Endothelial cell of umbilical vein (primary cell): ENCODE results near the gene ANK2. TPM values are rescaled to one million over a fixed set of nuclear protein-coding genes. Genes with fewer than 3 reads are reported as not detected.

Experiments
- BruUV-seq: library from RNA; stranded (reverse); fragments of 400-500 nt; replicated peaks from 2 replicates; lab custom pipeline; 2021; lab: Mats Ljungman, UMichigan
- CTCF ChIA-PET: fragments of 300-600, 350-600 bp; sonication (Branson Sonifier 250); formaldehyde crosslinking; loops from one replicate; lab custom pipeline; 2021; ENCODE audit warnings: antibody characterized with exemption, inconsistent platforms; lab: Charles Lee
- POLR2A ChIA-PET: fragments of 300-600, 350-600 bp; sonication (Branson Sonifier 250); formaldehyde crosslinking; loops from one replicate; lab custom pipeline; 2021; ENCODE audit warnings: antibody characterized with exemption, inconsistent platforms; lab: Charles Lee
- DNase-seq: peaks from one replicate; pipeline ENCODE4 v3.0.0-alpha.2; 2011; ENCODE audit warnings: low read depth, low spot score
- FAIRE-seq: peaks from 2 replicates; lab custom pipeline; 2011; peaks lifted over from hg19 to GRCh38; lab: Jason Lieb, UNC
- H2AFZ ChIP-seq: 2 replicates; pipeline ENCODE4 v1.6.0; 2012; ENCODE audit warnings: low read depth, low read length, control low read depth, inconsistent platforms
- H3K27ac ChIP-seq: 2 replicates; pipeline ENCODE4 v1.5.1; 2011; ENCODE audit warnings: low read depth, mild to moderate bottlenecking, control low read depth, low read length, moderate library complexity; ENCODE audit not compliant: insufficient read depth
- H3K27me3 ChIP-seq, 2 experiments: 2 replicates each; pipeline versions ENCODE4 v1.6.0 to v1.6.1; 2011; ENCODE audit warnings: low read length in 2 of 2, mixed read lengths in 1 of 2; ENCODE audit not compliant: control insufficient read depth in 2 of 2, insufficient read depth in 2 of 2
- H3K36me3 ChIP-seq, 2 experiments: 2 replicates in 1 of 2; 3 replicates in 1 of 2; pipeline ENCODE4 v1.5.1; 2011; ENCODE audit warnings: low read length in 2 of 2, mild to moderate bottlenecking in 1 of 2, moderate library complexity in 1 of 2; ENCODE audit not compliant: control insufficient read depth in 2 of 2, insufficient read depth in 2 of 2; ENCODE audit errors: extremely low read depth in 1 of 2
- H3K4me1 ChIP-seq: 3 replicates; pipeline ENCODE4 v1.5.1; 2011; ENCODE audit warnings: mild to moderate bottlenecking, low read length; ENCODE audit not compliant: control insufficient read depth, insufficient read depth; ENCODE audit errors: extremely low read depth
- H3K4me2 ChIP-seq: 2 replicates; pipeline ENCODE4 v1.6.1; 2011; ENCODE audit warnings: low read length, control low read depth, mixed read lengths; ENCODE audit not compliant: insufficient read depth
- H3K4me3 ChIP-seq, 3 experiments: fragments of 200-600 bp in 1 of 3; sonication (generic), shearing (Covaris generic) in 1 of 3; replicated peaks in 1 of 3; 2 replicates each; pipeline ENCODE4 v1.5.1; 2011 to 2016; ENCODE audit warnings: control low read depth in 3 of 3, low read length in 3 of 3, mild to moderate bottlenecking in 2 of 3, inconsistent platforms in 1 of 3, low read depth in 1 of 3, moderate library complexity in 1 of 3; ENCODE audit not compliant: insufficient read depth in 1 of 3
- H3K79me2 ChIP-seq: 2 replicates; pipeline ENCODE4 v1.6.0; 2012; ENCODE audit warnings: low read length, inconsistent platforms; ENCODE audit not compliant: control insufficient read depth, insufficient read depth
- H3K9ac ChIP-seq: replicated peaks from 2 replicates; pipeline ENCODE3; 2011; ENCODE audit warnings: low read length, control low read depth; ENCODE audit not compliant: insufficient read depth; ENCODE audit errors: extremely low read depth
- H3K9me1 ChIP-seq: replicated peaks from 3 replicates; pipeline ENCODE4 v1.6.0; 2011; ENCODE audit warnings: mild to moderate bottlenecking, low read length; ENCODE audit not compliant: control insufficient read depth, insufficient read depth; ENCODE audit errors: extremely low read depth
- H3K9me3 ChIP-seq: replicated peaks from 2 replicates; pipeline ENCODE4 v1.5.1; 2012; ENCODE audit warnings: low read length, inconsistent platforms; ENCODE audit not compliant: control insufficient read depth, insufficient read depth
- H4K20me1 ChIP-seq: replicated peaks from 2 replicates; pipeline ENCODE3; 2011; ENCODE audit warnings: mild to moderate bottlenecking, low read length; ENCODE audit not compliant: control insufficient read depth, insufficient read depth; ENCODE audit errors: extremely low read depth
- CTCF ChIP-seq, 2 donors: IDR thresholded peaks; 1 replicate in 1 of 2; 2 replicates in 1 of 2; pipeline ENCODE4 v1.5.1; 2011; ENCODE audit warnings: low read length in 2 of 2, mild to moderate bottlenecking in 2 of 2, moderate library complexity in 2 of 2, control low read depth in 1 of 2, inconsistent platforms in 1 of 2, low read depth in 1 of 2; ENCODE audit not compliant: insufficient read depth in 1 of 2; ENCODE audit errors: extremely low read depth in 1 of 2
- EZH2 ChIP-seq: IDR thresholded peaks from 2 replicates; pipeline ENCODE4 v1.6.1; 2012; ENCODE audit warnings: borderline replicate concordance, low read depth, mild to moderate bottlenecking, moderate library complexity, low read length, inconsistent platforms; ENCODE audit not compliant: severe bottlenecking
- FOS ChIP-seq: IDR thresholded peaks from 2 replicates; pipeline ENCODE4 v1.6.1; 2011; ENCODE audit warnings: mild to moderate bottlenecking, low read length, moderate library complexity, borderline replicate concordance; ENCODE audit not compliant: insufficient read depth
- GATA2 ChIP-seq: IDR thresholded peaks from 2 replicates; pipeline ENCODE4 v1.7.0; 2011; ENCODE audit warnings: low read depth, mild to moderate bottlenecking, moderate library complexity, mixed read lengths, low read length; ENCODE audit not compliant: insufficient read length, insufficient read depth
- JUN ChIP-seq: IDR thresholded peaks from 2 replicates; pipeline ENCODE4 v1.6.1; 2011; ENCODE audit warnings: borderline replicate concordance, low read depth; ENCODE audit not compliant: insufficient read length, insufficient read depth
- MAX ChIP-seq: IDR thresholded peaks from 2 replicates; pipeline ENCODE4 v1.6.1; 2011; ENCODE audit not compliant: insufficient read depth, insufficient read length
- MYC ChIP-seq: IDR thresholded peaks from one replicate; pipeline ENCODE4 v1.6.1; 2011; ENCODE audit warnings: mild to moderate bottlenecking, low read depth, low read length
- POLR2A ChIP-seq: IDR thresholded peaks from 2 replicates; pipeline ENCODE4 v1.6.1; 2012; ENCODE audit warnings: low read depth, mild to moderate bottlenecking, control low read depth, low read length
- POLR2AphosphoS5 ChIP-seq: IDR thresholded peaks from 2 replicates; pipeline ENCODE4 v1.6.1; 2012; ENCODE audit warnings: low read depth, mild to moderate bottlenecking, control low read depth, low read length, moderate library complexity; ENCODE audit not compliant: insufficient read depth
- dilution Hi-C: fragments of 300-500 bp; cut with MboI; formaldehyde crosslinking; loops from one replicate; pipeline ENCODE4 v1.15.0; 2019; ENCODE audit warnings: low sequenced_read_pairs; ENCODE audit not compliant: extremely low pct_ligation_motif_present
- intact Hi-C: fragments of 100-400 bp; cut with micrococcal nuclease; formaldehyde crosslinking; loops from one replicate; pipeline ENCODE4 v1.10.0; 2022
- polyA plus RNA-seq, 4 experiments: library from polyadenylated mRNA; depleted of rRNA in 3 of 4; stranded (reverse) in 3 of 4; unstranded in 1 of 4; fragments of >200 nt; gene quantifications; 2 replicates each; pipeline versions ENCODE4 v1.2.1 to v1.2.3, GENCODE V29; 2011 to 2012; ENCODE audit warnings: missing spikeins in 1 of 4
- total RNA-seq: library from RNA; stranded (reverse); gene quantifications from 2 replicates; pipeline ENCODE4 v1.2.3, GENCODE V29; 2021

Gene ANK2
- total and polyA plus RNA-seq, 2 donors (not counting 3 experiments of a cell fraction or from before 2014, with no cell fraction given), result not detected

GRCh38 chr4:113181289-113182007 lies 132.0 kb downstream of the ANK2 start:
- Histone ChIP-seq H3K27ac (no peak overlapping the region), H4K20me1 (no peaks in the 10 kb centered on the region), H3K9me1 (no peaks in the 10 kb centered on the region), H3K9ac (no peak overlapping the region), H3K9me3 (no peaks in the 10 kb centered on the region), H3K4me1 (no peaks in the 10 kb centered on the region), H3K36me3 (no peaks in the 10 kb centered on the region), H2AFZ (no peak overlapping the region), H3K4me2 (no peak overlapping the region), H3K79me2 (no peaks in the 10 kb centered on the region), H3K27me3 (no peaks in the 10 kb centered on the region), H3K4me3 (no peak overlapping the region)
- intact Hi-C loops (no loop called here), dilution Hi-C loops (no loop called here)
- POLR2A ChIA-PET, result no interaction called here
- no peak for TF ChIP-seq MAX
- no peak for TF ChIP-seq POLR2A
- TF ChIP-seq FOS, result no peak
- TF ChIP-seq GATA2, result no peak
- no peak for TF ChIP-seq EZH2
- no peak for TF ChIP-seq JUN
- no peak for TF ChIP-seq POLR2AphosphoS5
- no peak for TF ChIP-seq CTCF (IDR thresholded peaks at IDR 0.05; ENCODE audit: extremely low read depth in 1 of 2, insufficient read depth in 1 of 2, low read depth in 1 of 2, low read length in 2 of 2)
- TF ChIP-seq MYC, result no peak
- no TSS peak for BruUV-seq
- no peak for DNase-seq
- no peak for FAIRE-seq
- CTCF ChIA-PET, result no interaction called here
